SK-N-SH (cell line): ENCODE measurements around the gene USP13.

ENCODE experiments used
- CHD2 ChIP-seq: fragments of 150-350 bp; IDR thresholded peaks from 2 replicates; pipeline ENCODE4 v1.6.1; 2018; ENCODE audit warnings: low read length; ENCODE audit not compliant: partially characterized antibody
- EP300 ChIP-seq, 2 experiments: IDR thresholded peaks; 2 replicates each; pipeline versions ENCODE4 v1.4.0 to v1.6.1; 2012; ENCODE audit warnings: borderline replicate concordance in 1 of 2, low read depth in 1 of 2, low read length in 1 of 2
- MEF2A ChIP-seq: IDR thresholded peaks from 2 replicates; pipeline ENCODE4 v1.4.0; 2012; ENCODE audit warnings: low read depth, borderline replicate concordance
- NRF1 ChIP-seq: IDR thresholded peaks from 2 replicates; pipeline ENCODE4 v1.6.1; 2012; ENCODE audit warnings: low read depth, mild to moderate bottlenecking, low read length
- POLR2AphosphoS5 ChIP-seq: IDR thresholded peaks from 2 replicates; pipeline ENCODE4 v1.6.1; 2012; ENCODE audit warnings: low read depth, low read length
- RAD21 ChIP-seq: IDR thresholded peaks from 2 replicates; pipeline ENCODE4 v1.6.1; 2012; ENCODE audit warnings: mild to moderate bottlenecking, low read length
- RCOR1 ChIP-seq: fragments of 150-350 bp; IDR thresholded peaks from 2 replicates; pipeline ENCODE4 v1.6.1; 2017; ENCODE audit warnings: antibody characterized with exemption, low read length
- SIN3A ChIP-seq: IDR thresholded peaks from 2 replicates; pipeline ENCODE4 v1.6.1; 2012; ENCODE audit warnings: low read depth, mild to moderate bottlenecking, low read length, moderate library complexity, borderline replicate concordance
- TAF1 ChIP-seq: IDR thresholded peaks from 2 replicates; pipeline ENCODE4 v1.6.1; 2012; ENCODE audit warnings: low read depth, mild to moderate bottlenecking, low read length, moderate library complexity, borderline replicate concordance
- TF ChIP-seq, protein P1 (sequence below): IDR thresholded peaks from 2 replicates; pipeline ENCODE4 v1.6.1; 2012; ENCODE audit warnings: mild to moderate bottlenecking, low read depth, low read length, moderate library complexity
- TF ChIP-seq, protein P2 (sequence below): fragments of 200-600 bp; sonication (generic); IDR thresholded peaks from 2 replicates; pipeline ENCODE4 v1.6.1; 2017; ENCODE audit warnings: antibody characterized with exemption, mild to moderate bottlenecking, moderate library complexity
- TF ChIP-seq, protein P3 (sequence below): IDR thresholded peaks from 2 replicates; pipeline ENCODE4 v1.4.0; 2012; ENCODE audit warnings: low read depth
- TF ChIP-seq, protein P4 (sequence below): IDR thresholded peaks from 2 replicates; pipeline ENCODE4 v1.4.0; 2012; ENCODE audit warnings: low read depth, borderline replicate concordance
- TF ChIP-seq, protein P5 (sequence below): IDR thresholded peaks from 2 replicates; pipeline ENCODE4 v1.4.0; 2012; ENCODE audit warnings: low read depth, borderline replicate concordance

DNA sequence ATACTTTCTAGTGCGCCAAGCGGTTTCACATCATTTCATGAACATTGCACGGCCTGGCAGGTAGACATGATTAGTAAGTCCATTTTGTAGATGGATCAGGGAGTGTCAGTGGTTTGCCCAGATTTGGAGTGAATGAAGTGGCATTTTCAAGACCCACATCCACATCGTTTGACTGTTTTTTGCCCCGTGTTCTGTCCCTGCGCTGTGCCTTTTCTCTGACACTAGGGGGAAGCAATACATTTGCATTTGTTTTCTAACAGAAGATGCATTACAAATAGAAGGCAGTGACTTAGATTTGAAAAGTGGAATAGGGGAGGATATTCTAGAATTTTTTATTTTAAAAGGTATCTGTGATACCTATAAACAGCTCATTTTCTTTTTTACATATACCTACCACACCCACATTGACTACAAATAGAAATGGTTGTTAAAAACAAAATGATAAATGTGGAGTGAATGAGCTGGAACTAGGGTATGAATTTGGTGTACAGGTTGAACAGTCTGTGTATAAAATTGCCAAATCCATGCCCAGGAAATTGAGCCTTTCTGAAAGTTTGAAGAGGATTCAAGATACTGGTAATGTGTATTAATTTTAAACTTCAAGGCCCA lies 98.0 kb downstream of the USP13 start:
- TF ChIP-seq, protein P1, sequence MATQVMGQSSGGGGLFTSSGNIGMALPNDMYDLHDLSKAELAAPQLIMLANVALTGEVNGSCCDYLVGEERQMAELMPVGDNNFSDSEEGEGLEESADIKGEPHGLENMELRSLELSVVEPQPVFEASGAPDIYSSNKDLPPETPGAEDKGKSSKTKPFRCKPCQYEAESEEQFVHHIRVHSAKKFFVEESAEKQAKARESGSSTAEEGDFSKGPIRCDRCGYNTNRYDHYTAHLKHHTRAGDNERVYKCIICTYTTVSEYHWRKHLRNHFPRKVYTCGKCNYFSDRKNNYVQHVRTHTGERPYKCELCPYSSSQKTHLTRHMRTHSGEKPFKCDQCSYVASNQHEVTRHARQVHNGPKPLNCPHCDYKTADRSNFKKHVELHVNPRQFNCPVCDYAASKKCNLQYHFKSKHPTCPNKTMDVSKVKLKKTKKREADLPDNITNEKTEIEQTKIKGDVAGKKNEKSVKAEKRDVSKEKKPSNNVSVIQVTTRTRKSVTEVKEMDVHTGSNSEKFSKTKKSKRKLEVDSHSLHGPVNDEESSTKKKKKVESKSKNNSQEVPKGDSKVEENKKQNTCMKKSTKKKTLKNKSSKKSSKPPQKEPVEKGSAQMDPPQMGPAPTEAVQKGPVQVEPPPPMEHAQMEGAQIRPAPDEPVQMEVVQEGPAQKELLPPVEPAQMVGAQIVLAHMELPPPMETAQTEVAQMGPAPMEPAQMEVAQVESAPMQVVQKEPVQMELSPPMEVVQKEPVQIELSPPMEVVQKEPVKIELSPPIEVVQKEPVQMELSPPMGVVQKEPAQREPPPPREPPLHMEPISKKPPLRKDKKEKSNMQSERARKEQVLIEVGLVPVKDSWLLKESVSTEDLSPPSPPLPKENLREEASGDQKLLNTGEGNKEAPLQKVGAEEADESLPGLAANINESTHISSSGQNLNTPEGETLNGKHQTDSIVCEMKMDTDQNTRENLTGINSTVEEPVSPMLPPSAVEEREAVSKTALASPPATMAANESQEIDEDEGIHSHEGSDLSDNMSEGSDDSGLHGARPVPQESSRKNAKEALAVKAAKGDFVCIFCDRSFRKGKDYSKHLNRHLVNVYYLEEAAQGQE: no peak
- TF ChIP-seq, protein P2, sequence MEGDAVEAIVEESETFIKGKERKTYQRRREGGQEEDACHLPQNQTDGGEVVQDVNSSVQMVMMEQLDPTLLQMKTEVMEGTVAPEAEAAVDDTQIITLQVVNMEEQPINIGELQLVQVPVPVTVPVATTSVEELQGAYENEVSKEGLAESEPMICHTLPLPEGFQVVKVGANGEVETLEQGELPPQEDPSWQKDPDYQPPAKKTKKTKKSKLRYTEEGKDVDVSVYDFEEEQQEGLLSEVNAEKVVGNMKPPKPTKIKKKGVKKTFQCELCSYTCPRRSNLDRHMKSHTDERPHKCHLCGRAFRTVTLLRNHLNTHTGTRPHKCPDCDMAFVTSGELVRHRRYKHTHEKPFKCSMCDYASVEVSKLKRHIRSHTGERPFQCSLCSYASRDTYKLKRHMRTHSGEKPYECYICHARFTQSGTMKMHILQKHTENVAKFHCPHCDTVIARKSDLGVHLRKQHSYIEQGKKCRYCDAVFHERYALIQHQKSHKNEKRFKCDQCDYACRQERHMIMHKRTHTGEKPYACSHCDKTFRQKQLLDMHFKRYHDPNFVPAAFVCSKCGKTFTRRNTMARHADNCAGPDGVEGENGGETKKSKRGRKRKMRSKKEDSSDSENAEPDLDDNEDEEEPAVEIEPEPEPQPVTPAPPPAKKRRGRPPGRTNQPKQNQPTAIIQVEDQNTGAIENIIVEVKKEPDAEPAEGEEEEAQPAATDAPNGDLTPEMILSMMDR: peak; percentile 72
- TF ChIP-seq CHD2: no peak
- TF ChIP-seq, protein P3, sequence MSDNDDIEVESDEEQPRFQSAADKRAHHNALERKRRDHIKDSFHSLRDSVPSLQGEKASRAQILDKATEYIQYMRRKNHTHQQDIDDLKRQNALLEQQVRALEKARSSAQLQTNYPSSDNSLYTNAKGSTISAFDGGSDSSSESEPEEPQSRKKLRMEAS: no peak
- no peak for TF ChIP-seq EP300 (IDR thresholded peaks at IDR 0.05; ENCODE audit: borderline replicate concordance in 1 of 2, low read depth in 1 of 2, low read length in 1 of 2)
- TF ChIP-seq POLR2AphosphoS5: no peak
- no peak for TF ChIP-seq SIN3A
- TF ChIP-seq, protein P4, sequence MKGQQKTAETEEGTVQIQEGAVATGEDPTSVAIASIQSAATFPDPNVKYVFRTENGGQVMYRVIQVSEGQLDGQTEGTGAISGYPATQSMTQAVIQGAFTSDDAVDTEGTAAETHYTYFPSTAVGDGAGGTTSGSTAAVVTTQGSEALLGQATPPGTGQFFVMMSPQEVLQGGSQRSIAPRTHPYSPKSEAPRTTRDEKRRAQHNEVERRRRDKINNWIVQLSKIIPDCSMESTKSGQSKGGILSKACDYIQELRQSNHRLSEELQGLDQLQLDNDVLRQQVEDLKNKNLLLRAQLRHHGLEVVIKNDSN: no peak
- peak; percentile 77 for TF ChIP-seq RAD21
- TF ChIP-seq, protein P5, sequence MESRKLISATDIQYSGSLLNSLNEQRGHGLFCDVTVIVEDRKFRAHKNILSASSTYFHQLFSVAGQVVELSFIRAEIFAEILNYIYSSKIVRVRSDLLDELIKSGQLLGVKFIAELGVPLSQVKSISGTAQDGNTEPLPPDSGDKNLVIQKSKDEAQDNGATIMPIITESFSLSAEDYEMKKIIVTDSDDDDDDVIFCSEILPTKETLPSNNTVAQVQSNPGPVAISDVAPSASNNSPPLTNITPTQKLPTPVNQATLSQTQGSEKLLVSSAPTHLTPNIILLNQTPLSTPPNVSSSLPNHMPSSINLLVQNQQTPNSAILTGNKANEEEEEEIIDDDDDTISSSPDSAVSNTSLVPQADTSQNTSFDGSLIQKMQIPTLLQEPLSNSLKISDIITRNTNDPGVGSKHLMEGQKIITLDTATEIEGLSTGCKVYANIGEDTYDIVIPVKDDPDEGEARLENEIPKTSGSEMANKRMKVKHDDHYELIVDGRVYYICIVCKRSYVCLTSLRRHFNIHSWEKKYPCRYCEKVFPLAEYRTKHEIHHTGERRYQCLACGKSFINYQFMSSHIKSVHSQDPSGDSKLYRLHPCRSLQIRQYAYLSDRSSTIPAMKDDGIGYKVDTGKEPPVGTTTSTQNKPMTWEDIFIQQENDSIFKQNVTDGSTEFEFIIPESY: no peak
- TF ChIP-seq MEF2A: no peak
- TF ChIP-seq NRF1: no peak
- no peak for TF ChIP-seq RCOR1
- TF ChIP-seq TAF1: no peak
